ENCODE results near the gene THSD4. TPM values are rescaled to one million over a fixed set of nuclear protein-coding genes. Genes with fewer than 3 reads are reported as not detected.

The THSD4 gene
- polyA plus RNA-seq, 1 experiment = 18.8 TPM

DNA sequence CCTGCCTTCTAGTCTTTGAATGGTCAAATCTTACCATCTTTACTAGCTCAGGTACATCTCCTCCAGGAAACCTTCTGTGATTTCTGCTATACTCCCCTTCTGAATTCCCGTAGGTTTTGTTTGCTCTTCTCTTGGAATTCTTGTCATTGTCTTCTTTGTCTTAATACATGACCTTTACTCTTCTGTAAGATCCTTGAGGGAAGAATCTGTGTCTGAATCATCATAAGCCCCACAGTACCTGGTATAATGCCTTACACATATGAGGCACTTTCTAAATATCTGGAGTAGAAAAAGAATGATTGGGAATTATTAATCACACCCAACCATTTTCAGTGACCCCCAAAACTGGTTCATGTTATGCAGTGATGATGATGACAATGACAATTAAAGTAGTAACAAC lies 485.0 kb downstream of the THSD4 start:
- TF ChIP-seq, protein P1, sequence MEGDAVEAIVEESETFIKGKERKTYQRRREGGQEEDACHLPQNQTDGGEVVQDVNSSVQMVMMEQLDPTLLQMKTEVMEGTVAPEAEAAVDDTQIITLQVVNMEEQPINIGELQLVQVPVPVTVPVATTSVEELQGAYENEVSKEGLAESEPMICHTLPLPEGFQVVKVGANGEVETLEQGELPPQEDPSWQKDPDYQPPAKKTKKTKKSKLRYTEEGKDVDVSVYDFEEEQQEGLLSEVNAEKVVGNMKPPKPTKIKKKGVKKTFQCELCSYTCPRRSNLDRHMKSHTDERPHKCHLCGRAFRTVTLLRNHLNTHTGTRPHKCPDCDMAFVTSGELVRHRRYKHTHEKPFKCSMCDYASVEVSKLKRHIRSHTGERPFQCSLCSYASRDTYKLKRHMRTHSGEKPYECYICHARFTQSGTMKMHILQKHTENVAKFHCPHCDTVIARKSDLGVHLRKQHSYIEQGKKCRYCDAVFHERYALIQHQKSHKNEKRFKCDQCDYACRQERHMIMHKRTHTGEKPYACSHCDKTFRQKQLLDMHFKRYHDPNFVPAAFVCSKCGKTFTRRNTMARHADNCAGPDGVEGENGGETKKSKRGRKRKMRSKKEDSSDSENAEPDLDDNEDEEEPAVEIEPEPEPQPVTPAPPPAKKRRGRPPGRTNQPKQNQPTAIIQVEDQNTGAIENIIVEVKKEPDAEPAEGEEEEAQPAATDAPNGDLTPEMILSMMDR (IDR thresholded peaks at IDR 0.05; ENCODE audit: insufficient read depth, low read depth, low read length) = no peak
- Histone ChIP-seq H3K4me3 (ENCODE audit: low read depth, low read length) (no peak overlapping the region), H3K36me3 (ENCODE audit: control insufficient read depth, insufficient read depth, low read length) (no peaks in the 10 kb centered on the region), H3K27me3 (ENCODE audit: control insufficient read depth, insufficient read depth, low read length) (no peaks in the 10 kb centered on the region)
- ChIA-PET POLR2A (no interaction called here), CTCF (interaction anchor here (1.3 to 2.7 kb wide), 2 partner anchors 9 to 181 kb away, joined by 3 to 8 read pairs; no protein-coding TSS in a partner anchor)
- no peak for DNase-seq (ENCODE audit: low read depth)

DNA sequence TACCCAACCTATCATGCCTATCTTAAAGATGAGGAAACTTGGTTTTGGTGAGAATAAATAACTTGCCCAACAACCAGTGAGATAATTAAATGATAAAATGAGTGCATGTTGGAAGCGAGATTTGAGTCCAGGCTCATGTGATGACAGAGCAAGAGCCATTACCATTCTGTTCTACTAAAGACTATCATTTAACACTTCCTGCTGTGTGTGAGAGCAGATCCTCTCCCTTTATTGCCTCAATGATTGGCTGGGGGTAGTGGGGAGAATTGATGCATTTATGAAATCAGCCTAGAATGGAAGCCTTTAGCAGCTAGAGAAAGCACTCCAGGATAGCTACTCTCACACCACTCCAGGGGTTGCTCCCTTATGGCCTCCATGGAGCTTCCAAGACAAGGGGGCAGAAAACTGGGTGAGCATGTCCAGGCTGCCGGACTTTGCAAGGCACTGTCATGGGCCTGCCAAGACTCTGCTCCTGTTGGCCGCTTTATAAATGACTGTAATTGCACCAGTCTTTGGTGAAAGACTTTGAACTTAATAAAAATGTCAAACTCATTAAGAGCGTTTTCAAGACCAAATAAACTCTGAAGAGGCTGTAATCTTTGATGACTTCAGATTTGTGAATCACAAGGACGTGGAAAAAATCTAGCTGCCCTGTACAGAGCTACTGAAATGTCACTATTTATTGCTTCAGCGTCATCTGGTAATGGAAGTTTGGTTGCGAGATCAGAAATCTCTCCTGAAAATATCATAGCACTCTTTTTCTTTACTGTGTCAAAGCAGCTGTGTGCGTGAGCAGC lies 486.0 kb downstream of the THSD4 start:
- Histone ChIP-seq H3K4me3 (ENCODE audit: low read depth, low read length) (no peak overlapping the region), H3K27me3 (ENCODE audit: control insufficient read depth, insufficient read depth, low read length) (no peaks in the 10 kb centered on the region), H3K36me3 (ENCODE audit: control insufficient read depth, insufficient read depth, low read length) (no peaks in the 10 kb centered on the region)
- CTCF ChIA-PET = interaction anchor here (0.8 to 2.7 kb wide), 2 partner anchors 10 to 25 kb away, joined by 3 to 8 read pairs; no protein-coding TSS in a partner anchor
- no peak for DNase-seq (ENCODE audit: low read depth)
- TF ChIP-seq, protein P1 (IDR thresholded peaks at IDR 0.05; ENCODE audit: insufficient read depth, low read depth, low read length) = no peak
- POLR2A ChIA-PET = no interaction called here

DNA sequence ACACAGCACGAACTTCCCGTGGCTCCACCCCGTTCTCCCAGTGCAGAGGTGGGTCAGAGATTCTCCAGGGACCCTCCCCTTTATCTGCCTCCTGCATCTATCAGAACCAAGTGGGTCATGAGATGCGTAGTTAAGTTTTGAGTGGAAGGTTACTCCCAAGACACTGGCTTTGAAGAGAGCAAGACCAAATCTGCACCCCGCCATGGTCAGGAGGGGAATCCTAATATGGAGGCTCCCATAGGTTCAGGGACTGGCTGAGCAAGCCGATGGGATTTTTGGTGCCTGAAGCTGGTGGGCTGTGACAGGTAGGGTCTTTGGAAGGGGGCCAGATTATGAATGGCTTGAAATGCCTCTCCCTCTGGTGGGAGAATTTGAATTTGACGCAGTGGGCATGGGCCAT lies 488.1 kb downstream of the THSD4 start:
- CTCF ChIA-PET = no interaction called here
- TF ChIP-seq, protein P1 (IDR thresholded peaks at IDR 0.05; ENCODE audit: insufficient read depth, low read depth, low read length) = no peak

DNA sequence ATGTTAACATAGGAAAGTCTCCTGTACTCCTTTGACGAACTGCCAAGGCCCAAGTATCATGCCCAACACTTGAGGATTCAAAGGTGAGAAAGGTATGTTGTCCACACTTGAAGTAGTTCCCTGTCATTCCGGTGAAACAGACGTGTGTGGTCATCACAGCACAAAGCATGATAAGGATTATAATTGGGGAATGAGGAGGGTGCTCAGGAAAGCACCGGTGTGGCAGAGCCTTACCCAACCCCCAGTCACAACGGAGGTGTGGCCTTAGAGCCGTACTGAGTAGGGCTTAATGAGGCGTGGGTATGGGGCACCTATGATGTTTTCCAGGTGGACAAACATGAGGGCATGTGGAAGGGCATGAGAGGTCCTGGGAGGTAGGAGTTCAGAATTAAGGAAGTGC lies 492.1 kb downstream of the THSD4 start:
- TF ChIP-seq, protein P1 (IDR thresholded peaks at IDR 0.05; ENCODE audit: insufficient read depth, low read depth, low read length) = no peak
- no peak for DNase-seq (ENCODE audit: low read depth)
- no peaks in the 10 kb centered on the region for H3K27me3 ChIP-seq (ENCODE audit: control insufficient read depth, insufficient read depth, low read length)
- H3K4me3 ChIP-seq (ENCODE audit: low read depth, low read length) = no peak overlapping the region
- no peaks in the 10 kb centered on the region for H3K36me3 ChIP-seq (ENCODE audit: control insufficient read depth, insufficient read depth, low read length)
- ChIA-PET POLR2A (no interaction called here), CTCF (interaction anchor here (0.7 to 0.9 kb wide), 2 partner anchors 9 to 15 kb away, joined by 3 read pairs; no protein-coding TSS in a partner anchor)

More for the DNA sequence above, 488.1 kb downstream of the THSD4 start:
- Histone ChIP-seq H3K36me3 (ENCODE audit: control insufficient read depth, insufficient read depth, low read length) (no peaks in the 10 kb centered on the region), H3K4me3 (ENCODE audit: low read depth, low read length) (no peak overlapping the region), H3K27me3 (ENCODE audit: control insufficient read depth, insufficient read depth, low read length) (no peaks in the 10 kb centered on the region)
- POLR2A ChIA-PET = no interaction called here
- DNase-seq (ENCODE audit: low read depth) = no peak

DNA sequence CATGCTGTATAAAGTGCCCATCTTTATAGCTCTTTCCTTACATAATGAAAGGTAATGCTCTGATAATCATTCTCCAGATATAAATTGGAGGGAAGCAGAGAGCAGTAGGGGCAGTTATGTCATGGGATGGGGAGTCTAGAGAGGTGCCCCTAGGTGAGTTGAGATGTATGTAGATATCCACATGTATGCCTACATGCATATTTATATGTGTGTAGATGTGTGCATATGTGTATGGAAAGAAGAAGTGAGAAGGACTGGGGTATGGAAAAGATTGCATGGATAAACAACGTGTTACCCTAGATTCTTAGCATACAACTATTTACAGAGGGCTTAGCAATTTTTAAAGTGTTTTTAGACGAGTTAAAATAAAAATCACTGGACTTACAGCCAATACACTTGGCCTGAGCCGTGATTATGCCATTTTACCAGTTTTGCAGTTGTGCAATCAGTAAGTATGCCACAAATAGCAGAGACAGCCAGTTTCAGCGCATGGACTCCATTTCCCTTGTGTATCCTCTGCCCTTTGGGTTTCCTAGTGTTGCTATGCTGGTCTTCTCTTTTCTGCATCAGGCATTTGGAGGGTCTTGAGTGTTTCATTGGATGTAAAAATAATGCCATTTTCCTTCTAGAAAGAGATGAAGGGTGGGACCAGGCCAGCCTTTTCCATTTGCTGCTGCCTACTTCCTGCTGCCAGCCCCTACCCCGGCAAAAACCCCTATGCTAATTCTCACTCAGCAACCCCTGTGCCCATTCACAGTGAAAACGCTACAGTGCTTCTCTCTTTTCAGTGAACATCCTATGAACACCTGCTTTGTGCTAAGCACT lies 495.7 kb downstream of the THSD4 start:
- Histone ChIP-seq H3K4me3 (ENCODE audit: low read depth, low read length) (no peak overlapping the region), H3K36me3 (ENCODE audit: control insufficient read depth, insufficient read depth, low read length) (no peaks in the 10 kb centered on the region), H3K27me3 (ENCODE audit: control insufficient read depth, insufficient read depth, low read length) (no peaks in the 10 kb centered on the region)
- CTCF ChIA-PET = interaction anchor here (2.0 kb wide), 1 partner anchor 25 kb away, joined by 4 read pairs; no protein-coding TSS in a partner anchor
- POLR2A ChIA-PET = no interaction called here
- TF ChIP-seq, protein P1 (IDR thresholded peaks at IDR 0.05; ENCODE audit: insufficient read depth, low read depth, low read length) = no peak
- DNase-seq (ENCODE audit: low read depth) = no peak

Measured in BJ (cell line).